ENCODE results near the gene GGA3. TPM values are rescaled to one million over a fixed set of nuclear protein-coding genes. Genes with fewer than 3 reads are reported as not detected.

GGA3 gene
- total RNA-seq, 1 donor from 2014 or later = 116 TPM

DNA sequence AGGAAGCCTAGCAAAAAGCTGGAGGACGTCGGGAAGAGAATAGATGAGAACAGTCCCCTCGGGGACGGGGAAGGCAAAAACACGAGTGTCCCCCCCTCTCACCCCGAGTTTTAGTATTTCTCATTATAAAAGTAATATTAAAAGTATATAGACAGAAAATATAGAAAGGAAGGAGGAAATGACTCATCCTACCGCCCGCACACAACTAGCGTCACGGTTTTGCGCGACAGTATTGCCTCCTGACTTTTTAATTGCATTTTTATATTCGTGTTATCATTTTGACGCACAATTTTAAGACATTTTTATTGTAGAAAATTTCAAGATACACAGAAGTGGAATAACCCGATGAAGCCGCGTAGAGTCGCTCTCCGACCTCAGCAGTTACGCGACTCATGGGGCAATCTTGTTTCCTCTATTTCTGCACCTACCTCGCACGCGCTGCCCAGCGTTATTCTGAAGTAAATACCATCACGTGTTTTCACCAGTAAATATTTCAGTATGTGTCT is 28.5 kb upstream of the GGA3 start:
- H3K4me1 Mint-ChIP-seq = peaks cover 58% of the 10 kb centered on the region
- H3K4me3 Mint-ChIP-seq = peak overlapping the region; percentile 94
- ChIA-PET POLR2A (interaction anchor here (0.5 to 17.5 kb wide), 49 partner anchors 8 to 490 kb away, joined by 3 to 1048 read pairs (median 5); partner anchors contain the start of genes CDR2L, FDXR, GALK1 and GGA3), CTCF (interaction anchor here (0.6 to 4.9 kb wide), 26 partner anchors 8 to 464 kb away, joined by 3 to 49 read pairs (median 6); partner anchors contain the start of genes GGA3, GRB2, MIF4GD and MRPS7)
- peaks cover 32% of the 10 kb centered on the region for H3K36me3 Mint-ChIP-seq (ENCODE audit: low read depth)
- H3K9me3 Mint-ChIP-seq = no peaks in the 10 kb centered on the region
- no peaks in the 10 kb centered on the region for H3K27me3 Mint-ChIP-seq
- DNase-seq (peak; percentile 39), ATAC-seq (ENCODE audit: low read depth) (peak; percentile 25)
- peak overlapping the region; percentile 100 for H3K27ac Mint-ChIP-seq
- intact Hi-C loops (cut with micrococcal nuclease) = loop anchor here (1.0 to 10.0 kb wide), 14 partner anchors 7 to 975 kb away; partner anchors contain the start of genes GGA3, GRB2, MIF4GD and MRPS7
- TF ChIP-seq, protein P1, sequence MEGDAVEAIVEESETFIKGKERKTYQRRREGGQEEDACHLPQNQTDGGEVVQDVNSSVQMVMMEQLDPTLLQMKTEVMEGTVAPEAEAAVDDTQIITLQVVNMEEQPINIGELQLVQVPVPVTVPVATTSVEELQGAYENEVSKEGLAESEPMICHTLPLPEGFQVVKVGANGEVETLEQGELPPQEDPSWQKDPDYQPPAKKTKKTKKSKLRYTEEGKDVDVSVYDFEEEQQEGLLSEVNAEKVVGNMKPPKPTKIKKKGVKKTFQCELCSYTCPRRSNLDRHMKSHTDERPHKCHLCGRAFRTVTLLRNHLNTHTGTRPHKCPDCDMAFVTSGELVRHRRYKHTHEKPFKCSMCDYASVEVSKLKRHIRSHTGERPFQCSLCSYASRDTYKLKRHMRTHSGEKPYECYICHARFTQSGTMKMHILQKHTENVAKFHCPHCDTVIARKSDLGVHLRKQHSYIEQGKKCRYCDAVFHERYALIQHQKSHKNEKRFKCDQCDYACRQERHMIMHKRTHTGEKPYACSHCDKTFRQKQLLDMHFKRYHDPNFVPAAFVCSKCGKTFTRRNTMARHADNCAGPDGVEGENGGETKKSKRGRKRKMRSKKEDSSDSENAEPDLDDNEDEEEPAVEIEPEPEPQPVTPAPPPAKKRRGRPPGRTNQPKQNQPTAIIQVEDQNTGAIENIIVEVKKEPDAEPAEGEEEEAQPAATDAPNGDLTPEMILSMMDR (IDR thresholded peaks at IDR 0.05) = no peak

- CTCF ChIA-PET = interaction anchor here (0.6 to 4.9 kb wide), 31 partner anchors 9 to 1096 kb away, joined by 3 to 49 read pairs (median 5); partner anchors contain the start of genes GGA3, GRB2, MIF4GD and MRPS7
- TF ChIP-seq, protein P1 (IDR thresholded peaks at IDR 0.05) = no peak
- H3K4me1 Mint-ChIP-seq = peaks cover 52% of the 10 kb centered on the region
- H3K4me3 Mint-ChIP-seq = peak within 1 kb of the TSS; percentile 94
- DNase-seq = peak; percentile 86
- intact Hi-C loops (cut with micrococcal nuclease) = loop anchor here (1.0 to 2.0 kb wide), 12 partner anchors 8 to 378 kb away; partner anchors contain the start of genes GGA3, GRB2, MIF4GD and MRPS7
- no peaks in the 10 kb centered on the region for H3K27me3 Mint-ChIP-seq
- POLR2A ChIA-PET = interaction anchor here (0.5 to 17.5 kb wide), 55 partner anchors 9 to 496 kb away, joined by 3 to 1048 read pairs (median 5); partner anchors contain the start of genes CDR2L, FDXR, GALK1 and GGA3
- H3K36me3 Mint-ChIP-seq (ENCODE audit: low read depth) = peaks cover 37% of the 10 kb centered on the region
- H3K27ac Mint-ChIP-seq = peak within 1 kb of the TSS; percentile 100
- ATAC-seq (ENCODE audit: low read depth) = peak; percentile 86
- H3K9me3 Mint-ChIP-seq = no peaks in the 10 kb centered on the region
These were observed 27.9 kb upstream of the GGA3 start, which contains the start of gene SLC25A19 for GRCh38 chr17:75289115-75289831. Gene SLC25A19, minus strand, starts transcription at chr17:75289433. Its CDS starts 2,669 bp downstream, at chr17:75286764.

GRCh38 chr17:75288770-75289114 is 27.3 kb upstream of the GGA3 start:
- Mint-ChIP-seq H3K27ac (peak overlapping the region; percentile 100), H3K9me3 (no peaks in the 10 kb centered on the region), H3K4me1 (peaks cover 48% of the 10 kb centered on the region), H3K4me3 (peak overlapping the region; percentile 94), H3K36me3 (ENCODE audit: low read depth) (peaks cover 41% of the 10 kb centered on the region), H3K27me3 (no peaks in the 10 kb centered on the region)
- intact Hi-C loops (cut with micrococcal nuclease) = loop anchor here (1.0 to 2.0 kb wide), 12 partner anchors 9 to 379 kb away; partner anchors contain the start of genes GGA3, GRB2, MIF4GD and MRPS7
- DNase-seq = no peak
- ChIA-PET CTCF (interaction anchor here (0.6 to 4.9 kb wide), 31 partner anchors 9 to 1097 kb away, joined by 3 to 49 read pairs (median 5); partner anchors contain the start of genes GGA3, GRB2, MIF4GD and MRPS7), POLR2A (interaction anchor here (0.6 to 17.5 kb wide), 50 partner anchors 8 to 496 kb away, joined by 3 to 1048 read pairs (median 5); partner anchors contain the start of genes CDR2L, FDXR, GALK1 and GGA3)
- TF ChIP-seq, protein P1 (IDR thresholded peaks at IDR 0.05) = no peak
- peak; percentile 5 for ATAC-seq (ENCODE audit: low read depth)

GRCh38 chr17:75288359-75288758 is 27.0 kb upstream of the GGA3 start:
- intact Hi-C loops (cut with micrococcal nuclease) = loop anchor here (2.0 kb wide), 1 partner anchor 38 kb away; no protein-coding TSS in a partner anchor
- TF ChIP-seq, protein P1 (IDR thresholded peaks at IDR 0.05) = no peak
- CTCF ChIA-PET = interaction anchor here (1.1 to 4.9 kb wide), 9 partner anchors 14 to 168 kb away, joined by 3 to 49 read pairs (median 6); partner anchors contain the start of genes GGA3, MRPS7 and TMEM94
- Mint-ChIP-seq H3K27me3 (no peaks in the 10 kb centered on the region), H3K36me3 (ENCODE audit: low read depth) (peaks cover 45% of the 10 kb centered on the region), H3K4me1 (peaks cover 45% of the 10 kb centered on the region), H3K27ac (peak overlapping the region; percentile 100), H3K9me3 (no peaks in the 10 kb centered on the region), H3K4me3 (peak overlapping the region; percentile 94)
- POLR2A ChIA-PET = interaction anchor here (1.0 to 17.5 kb wide), 31 partner anchors 8 to 497 kb away, joined by 3 to 1048 read pairs (median 6); partner anchors contain the start of genes CDR2L, FDXR, GGA3 and GRB2
- ATAC-seq (ENCODE audit: low read depth) (no peak), DNase-seq (no peak)

Measured in activated B cell treated with CpG ODN at 0.5 μM for 24 hours (primary cell).